Nephron progenitor cell (in vitro differentiated cells): ENCODE data around the gene NR4A1.
A peak's percentile ranks its signal among the peaks of the same experiment; 100 is the strongest.

Source experiments
- DNase-seq: peaks from one replicate; pipeline ENCODE4 v3.0.0; 2021
- H3K27ac Mint-ChIP-seq: 2 replicates; pipeline ENCODE4 v1.8.0; 2021; ENCODE audit warnings: mild to moderate bottlenecking, moderate library complexity, mixed read lengths
- H3K27me3 Mint-ChIP-seq: 2 replicates; pipeline ENCODE4 v1.8.0; 2021; ENCODE audit warnings: mild to moderate bottlenecking, low read depth, mixed read lengths; ENCODE audit not compliant: poor library complexity
- H3K36me3 Mint-ChIP-seq: 2 replicates; pipeline ENCODE4 v1.8.0; 2021; ENCODE audit warnings: low read depth, mixed read lengths
- H3K4me1 Mint-ChIP-seq: 2 replicates; pipeline ENCODE4 v1.8.0; 2021; ENCODE audit warnings: mixed read lengths
- H3K4me3 Mint-ChIP-seq: 2 replicates; pipeline ENCODE4 v1.8.0; 2021; ENCODE audit warnings: mild to moderate bottlenecking, moderate library complexity, mixed read lengths
- H3K9me3 Mint-ChIP-seq: 2 replicates; pipeline ENCODE4 v1.8.0; 2021; ENCODE audit warnings: mild to moderate bottlenecking, moderate library complexity, mixed read lengths
- CTCF ChIP-seq: fragments of 200-600 bp; sonication (generic); IDR thresholded peaks from 2 replicates; pipeline ENCODE4 v1.5.0; 2021; ENCODE audit warnings: antibody characterized with exemption

Gene NR4A1

GRCh38 chr12:52069327-52070184, 18.3 kb downstream of the NR4A1 start, which contains the start of gene ATG101:
Gene ATG101, plus strand, starts transcription at chr12:52069978. Its CDS starts 3,673 bp downstream, at chr12:52073651.
- H3K27me3 Mint-ChIP-seq, result peaks cover 28% of the 10 kb centered on the region
- H3K9me3 Mint-ChIP-seq, result no peaks in the 10 kb centered on the region
- peaks cover 17% of the 10 kb centered on the region for H3K36me3 Mint-ChIP-seq
- DNase-seq, result peak; percentile 87
- H3K27ac Mint-ChIP-seq, result peak within 1 kb of the TSS; percentile 100
- H3K4me1 Mint-ChIP-seq, result peaks cover 61% of the 10 kb centered on the region
- peak; percentile 56 for TF ChIP-seq CTCF
- peak within 1 kb of the TSS; percentile 99 for H3K4me3 Mint-ChIP-seq

DNA sequence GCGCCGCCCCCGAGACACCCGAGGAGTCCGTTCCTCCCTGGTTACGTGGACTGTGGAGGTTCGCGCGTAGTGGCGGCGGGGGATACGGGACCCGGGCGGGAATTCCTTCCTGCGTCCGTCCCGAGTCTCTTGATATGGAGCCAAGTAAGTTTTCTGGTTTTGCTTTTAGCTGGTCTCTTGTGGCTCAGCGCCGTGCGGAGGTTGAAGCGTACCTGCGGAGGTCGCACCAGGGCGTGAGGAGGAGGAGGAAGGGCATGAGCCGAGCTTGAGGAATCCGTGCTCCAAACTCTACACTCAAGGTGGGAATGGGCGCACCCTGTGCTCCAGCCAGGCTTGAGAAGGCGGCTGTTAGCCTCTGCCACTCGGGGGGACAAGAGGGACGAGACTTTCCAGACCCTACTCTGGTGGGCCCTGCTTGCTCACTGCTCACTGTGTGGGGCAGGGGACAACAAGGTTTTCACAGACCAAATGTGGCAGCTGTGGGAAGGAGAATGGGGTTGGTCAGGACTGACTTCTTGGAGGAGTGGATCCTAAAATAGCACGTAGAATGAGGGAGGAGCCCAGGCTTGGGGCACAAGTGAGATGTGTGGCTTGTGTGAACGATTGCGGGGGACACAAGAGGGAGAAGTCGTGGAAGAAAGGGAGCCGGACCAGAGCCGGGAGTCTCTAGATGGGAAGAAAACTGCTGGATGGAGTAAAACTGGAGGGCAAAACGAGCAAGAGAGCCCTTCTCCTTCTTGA, 19.1 kb downstream of the NR4A1 start:
- Mint-ChIP-seq H3K4me3 (peak overlapping the region; percentile 99), H3K27ac (peak overlapping the region; percentile 100), H3K36me3 (peaks cover 22% of the 10 kb centered on the region), H3K4me1 (peaks cover 63% of the 10 kb centered on the region), H3K9me3 (no peaks in the 10 kb centered on the region), H3K27me3 (peaks cover 23% of the 10 kb centered on the region)
- no peak for TF ChIP-seq CTCF
- no peak for DNase-seq

GRCh38 chr12:52073531-52074381, 22.5 kb downstream of the NR4A1 start:
- H3K27me3 Mint-ChIP-seq, result peaks cover 11% of the 10 kb centered on the region
- peak overlapping the region; percentile 80 for H3K27ac Mint-ChIP-seq
- peaks cover 49% of the 10 kb centered on the region for H3K36me3 Mint-ChIP-seq
- H3K4me3 Mint-ChIP-seq, result peak overlapping the region; percentile 49
- TF ChIP-seq CTCF, result no peak
- no peak for DNase-seq
- no peaks in the 10 kb centered on the region for H3K9me3 Mint-ChIP-seq
- H3K4me1 Mint-ChIP-seq, result peaks cover 54% of the 10 kb centered on the region

DNA sequence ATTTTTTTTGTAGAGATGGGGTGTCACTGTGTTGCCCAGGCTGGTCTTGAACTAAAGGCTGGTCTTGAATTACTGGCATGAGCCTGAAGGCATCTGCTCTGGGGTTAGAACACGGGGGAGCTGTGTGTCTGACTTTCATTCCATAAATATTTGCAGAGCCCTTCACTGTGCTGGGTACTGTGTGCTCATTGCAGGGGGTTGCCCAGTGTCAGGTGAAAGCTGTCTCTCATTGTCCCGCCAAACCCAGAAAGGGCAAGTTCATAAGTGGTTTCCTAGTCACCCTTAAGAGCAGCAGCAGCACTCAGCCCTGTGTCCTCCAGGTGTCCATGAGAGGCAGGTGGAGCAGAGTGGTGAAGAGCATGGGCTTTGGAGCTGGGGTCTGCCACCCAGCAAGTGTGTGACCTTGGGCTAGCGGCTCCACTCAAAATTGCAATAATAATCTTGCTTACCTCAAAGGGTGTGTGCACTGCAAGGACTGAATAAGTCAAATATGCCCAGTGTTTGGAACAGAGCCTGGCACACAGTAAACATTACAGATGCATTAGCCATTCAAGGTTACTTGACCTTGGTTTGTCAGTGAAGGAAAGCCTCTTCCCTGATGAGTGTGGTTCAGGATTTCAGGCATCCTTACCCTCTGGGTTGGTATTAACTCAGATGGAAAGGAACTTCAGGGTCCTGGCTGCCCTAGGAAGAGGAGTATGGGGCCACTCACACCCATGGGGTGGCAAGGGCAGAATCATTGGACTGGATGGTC, 23.9 kb downstream of the NR4A1 start:
- no peak for TF ChIP-seq CTCF
- Mint-ChIP-seq H3K27ac (no peak overlapping the region), H3K9me3 (no peaks in the 10 kb centered on the region), H3K4me3 (no peak overlapping the region), H3K27me3 (peaks cover 7% of the 10 kb centered on the region), H3K36me3 (peaks cover 49% of the 10 kb centered on the region), H3K4me1 (peaks cover 52% of the 10 kb centered on the region)
- no peak for DNase-seq

- Mint-ChIP-seq H3K27me3 (peaks cover 10% of the 10 kb centered on the region), H3K4me1 (peaks cover 55% of the 10 kb centered on the region), H3K27ac (no peak overlapping the region), H3K4me3 (no peak overlapping the region), H3K36me3 (peaks cover 49% of the 10 kb centered on the region), H3K9me3 (no peaks in the 10 kb centered on the region)
- TF ChIP-seq CTCF, result no peak
- DNase-seq, result no peak
Observed at GRCh38 chr12:52076811-52077210, 25.6 kb downstream of the NR4A1 start.
